Neural progenitor cell (in vitro differentiated cells): ENCODE results near the gene C1QA. TPM values are rescaled to one million over a fixed set of nuclear protein-coding genes. Genes with fewer than 3 reads are reported as not detected.

Experiments used
- DNase-seq: peaks from one replicate; pipeline ENCODE4 v3.0.0-alpha.2; 2016; ENCODE audit warnings: low spot score
- H2AFZ ChIP-seq: fragments of 200-600 bp; sonication (generic); replicated peaks from 2 replicates; pipeline ENCODE4 v1.6.1; 2016; ENCODE audit warnings: antibody characterized with exemption
- H3F3A ChIP-seq: fragments of 200-600 bp; sonication (generic); 2 replicates; pipeline ENCODE4 v1.6.1; 2016; ENCODE audit warnings: antibody characterized with exemption, low read depth
- H3K27ac ChIP-seq: fragments of 200-600 bp; sonication (generic); 2 replicates; pipeline ENCODE4 v1.5.1; 2016; ENCODE audit warnings: mild to moderate bottlenecking
- H3K27me3 ChIP-seq: fragments of 200-600 bp; sonication (generic); 2 replicates; pipeline ENCODE4 v1.6.1; 2016; ENCODE audit warnings: mild to moderate bottlenecking, moderate library complexity
- H3K36me3 ChIP-seq: fragments of 200-600 bp; sonication (generic); 2 replicates; pipeline ENCODE4 v1.5.1; 2016
- H3K4me1 ChIP-seq: fragments of 200-600 bp; sonication (generic); 2 replicates; pipeline ENCODE4 v1.6.1; 2016; ENCODE audit warnings: mixed run types
- H3K4me2 ChIP-seq: fragments of 200-600 bp; sonication (generic); 2 replicates; pipeline ENCODE4 v1.6.1; 2016
- H3K4me3 ChIP-seq: fragments of 200-600 bp; sonication (generic); 2 replicates; pipeline ENCODE4 v1.5.1; 2016
- H3K79me2 ChIP-seq: fragments of 200-600 bp; sonication (generic); 2 replicates; pipeline ENCODE4 v1.6.1; 2016; ENCODE audit warnings: low read depth
- H3K9ac ChIP-seq: fragments of 200-600 bp; sonication (generic); 2 replicates; pipeline ENCODE4 v1.6.1; 2016
- H3K9me3 ChIP-seq: fragments of 200-600 bp; sonication (generic); 2 replicates; pipeline ENCODE4 v1.5.1; 2016; ENCODE audit warnings: low read depth
- H4K20me1 ChIP-seq: fragments of 200-600 bp; sonication (generic); 2 replicates; pipeline ENCODE4 v1.6.1; 2016; ENCODE audit warnings: low read depth
- H3K27ac Mint-ChIP-seq: 3 replicates; pipeline ENCODE4 v1.8.0; 2021; ENCODE audit warnings: mixed read lengths
- H3K27me3 Mint-ChIP-seq: 2 replicates; pipeline ENCODE4 v1.8.0; 2022; ENCODE audit warnings: low read depth, mild to moderate bottlenecking, inconsistent platforms, moderate library complexity, mixed read lengths; ENCODE audit not compliant: insufficient read depth
- H3K36me3 Mint-ChIP-seq: 3 replicates; pipeline ENCODE4 v1.8.0; 2021; ENCODE audit warnings: mixed read lengths
- H3K4me1 Mint-ChIP-seq: 3 replicates; pipeline ENCODE4 v1.8.0; 2021; ENCODE audit warnings: mixed read lengths
- H3K4me3 Mint-ChIP-seq: 3 replicates; pipeline ENCODE4 v1.8.0; 2021; ENCODE audit warnings: mild to moderate bottlenecking, moderate library complexity, mixed read lengths
- H3K9me3 Mint-ChIP-seq: 3 replicates; pipeline ENCODE4 v1.8.0; 2020; ENCODE audit warnings: mixed read lengths
- CTCF ChIP-seq: fragments of 200-600 bp; sonication (generic); IDR thresholded peaks from 2 replicates; pipeline ENCODE4 v1.5.1; 2017; ENCODE audit warnings: antibody characterized with exemption, mild to moderate bottlenecking
- EZH2 ChIP-seq: fragments of 200-600 bp; sonication (generic); IDR thresholded peaks from 2 replicates; pipeline ENCODE4 v1.6.1; 2017; ENCODE audit warnings: antibody characterized with exemption, mild to moderate bottlenecking, moderate library complexity
- EZH2phosphoT487 ChIP-seq: fragments of 200-600 bp; sonication (generic); IDR thresholded peaks from 2 replicates; pipeline ENCODE4 v1.6.1; 2017; ENCODE audit warnings: antibody characterized with exemption
- total RNA-seq: library from RNA; depleted of rRNA; stranded (reverse); fragments of >200 nt; gene quantifications from 2 replicates; pipeline ENCODE4 v1.2.3, GENCODE V29; 2015; ENCODE audit warnings: low replicate concordance

C1QA gene
- total RNA-seq, 1 donor from 2014 or later, result not detected

GRCh38 chr1:22661880-22662279 is 25.5 kb downstream of the C1QA start:
- no peaks in the 10 kb centered on the region for H3K9me3 Mint-ChIP-seq
- H3K4me1 Mint-ChIP-seq, result peaks cover 19% of the 10 kb centered on the region
- peaks cover 34% of the 10 kb centered on the region for H3K27me3 Mint-ChIP-seq
- Histone ChIP-seq H3K4me2 (no peak overlapping the region), H4K20me1 (no peaks in the 10 kb centered on the region), H3K36me3 (no peaks in the 10 kb centered on the region), H3K4me1 (peaks cover 3% of the 10 kb centered on the region), H3K79me2 (no peaks in the 10 kb centered on the region), H2AFZ (peak overlapping the region; percentile 32), H3K27ac (no peak overlapping the region), H3K9ac (no peak overlapping the region), H3K4me3 (no peak overlapping the region), H3K9me3 (no peaks in the 10 kb centered on the region), H3K27me3 (peaks cover 7% of the 10 kb centered on the region), H3F3A (no peaks in the 10 kb centered on the region)
- peak overlapping the region; percentile 55 for H3K27ac Mint-ChIP-seq
- no peak for DNase-seq
- H3K4me3 Mint-ChIP-seq, result peak overlapping the region; percentile 18
- no peaks in the 10 kb centered on the region for H3K36me3 Mint-ChIP-seq
- TF ChIP-seq CTCF (no peak), EZH2phosphoT487 (no peak), EZH2 (no peak)

- Histone ChIP-seq H2AFZ (peak overlapping the region; percentile 32), H3K4me1 (peaks cover 3% of the 10 kb centered on the region), H3K36me3 (no peaks in the 10 kb centered on the region), H3K4me2 (no peak overlapping the region), H3K79me2 (no peaks in the 10 kb centered on the region), H3K9ac (no peak overlapping the region), H3K4me3 (no peak overlapping the region), H3F3A (no peaks in the 10 kb centered on the region), H3K9me3 (no peaks in the 10 kb centered on the region), H4K20me1 (no peaks in the 10 kb centered on the region), H3K27me3 (peaks cover 6% of the 10 kb centered on the region), H3K27ac (no peak overlapping the region)
- Mint-ChIP-seq H3K36me3 (no peaks in the 10 kb centered on the region), H3K27ac (peak overlapping the region; percentile 55), H3K27me3 (peaks cover 34% of the 10 kb centered on the region), H3K4me3 (peak overlapping the region; percentile 18), H3K4me1 (peaks cover 22% of the 10 kb centered on the region), H3K9me3 (no peaks in the 10 kb centered on the region)
- DNase-seq, result peak; percentile 79
- no peak for TF ChIP-seq EZH2phosphoT487
- TF ChIP-seq EZH2, result no peak
- no peak for TF ChIP-seq CTCF
These were observed 25.9 kb downstream of the C1QA start for GRCh38 chr1:22662318-22662717.

GRCh38 chr1:22662986-22663408 is 26.6 kb downstream of the C1QA start:
- no peaks in the 10 kb centered on the region for H3K79me2 ChIP-seq
- Mint-ChIP-seq H3K4me1 (peaks cover 28% of the 10 kb centered on the region), H3K27ac (no peak overlapping the region), H3K4me3 (no peak overlapping the region), H3K27me3 (peaks cover 37% of the 10 kb centered on the region), H3K9me3 (no peaks in the 10 kb centered on the region), H3K36me3 (no peaks in the 10 kb centered on the region)
- H4K20me1 ChIP-seq, result no peaks in the 10 kb centered on the region
- no peak overlapping the region for H3K4me3 ChIP-seq
- H3K27me3 ChIP-seq, result peaks cover 2% of the 10 kb centered on the region
- no peak overlapping the region for H3K27ac ChIP-seq
- no peaks in the 10 kb centered on the region for H3K36me3 ChIP-seq
- H3K4me1 ChIP-seq, result peaks cover 3% of the 10 kb centered on the region
- no peak overlapping the region for H3K9ac ChIP-seq
- no peaks in the 10 kb centered on the region for H3K9me3 ChIP-seq
- H2AFZ ChIP-seq, result no peak overlapping the region
- H3F3A ChIP-seq, result no peaks in the 10 kb centered on the region
- TF ChIP-seq EZH2phosphoT487 (no peak), CTCF (no peak), EZH2 (no peak)
- DNase-seq, result no peak
- H3K4me2 ChIP-seq, result no peak overlapping the region
